Measurements from ENCODE around the gene BTD.
"Not testable (repeated sequence)": the region's sequence is repeated elsewhere in the genome, so short reads cannot be mapped to it uniquely, and the experiment has no call there.

The BTD gene

DNA sequence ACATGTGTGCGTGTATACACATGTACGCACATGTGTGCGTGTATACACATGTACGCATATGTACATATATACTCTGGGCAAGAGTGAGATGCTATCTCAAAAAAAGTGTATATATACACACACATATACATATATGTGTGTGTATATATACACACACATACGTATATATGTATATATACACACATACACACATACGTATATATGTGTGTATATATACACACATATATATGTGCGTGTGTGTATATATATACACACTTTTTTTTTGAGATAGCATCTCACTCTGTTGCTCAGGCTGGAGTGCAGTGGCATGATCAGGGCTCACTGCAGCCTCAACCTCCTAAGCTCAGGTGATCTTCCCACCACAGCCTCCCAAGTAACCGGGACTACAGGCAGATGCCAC, 8.6 kb upstream of the BTD start:
- Histone ChIP-seq H3K4me2 (ENCODE audit: insufficient read depth, low read length) (no peak overlapping the region), H3K4me1 (ENCODE audit: insufficient read depth, low read length) (no peaks in the 10 kb centered on the region), H3K4me3 (ENCODE audit: low read depth in 1 of 2, low read length in 2 of 2) (no peak overlapping the region), H3K36me3 (ENCODE audit: insufficient read depth, low read length) (peaks cover 29% of the 10 kb centered on the region), H4K20me1 (ENCODE audit: insufficient read depth, low read length) (no peaks in the 10 kb centered on the region), H2AFZ (ENCODE audit: low read depth, low read length) (no peak overlapping the region), H3K27ac (ENCODE audit: low read length) (no peak overlapping the region), H3K79me2 (ENCODE audit: insufficient read depth, low read length) (no peaks in the 10 kb centered on the region), H3K27me3 (ENCODE audit: insufficient read depth, low read length, poor library complexity) (no peaks in the 10 kb centered on the region), H3K9me3 (ENCODE audit: insufficient read depth, low read length, severe bottlenecking) (no peaks in the 10 kb centered on the region), H3K9ac (ENCODE audit: low read depth, low read length) (no peak overlapping the region)
- no peak for ATAC-seq (ENCODE audit: insufficient read depth, low read depth)
- DNase-seq, result no peak
- TF ChIP-seq EZH2 (IDR thresholded peaks at IDR 0.05; ENCODE audit: borderline replicate concordance, low read depth, low read length, severe bottlenecking) (no peak), CTCF (IDR thresholded peaks at IDR 0.05; ENCODE audit: borderline replicate concordance, extremely low read depth, low read length, poor library complexity, severe bottlenecking) (no peak)

GRCh38 chr3:15595955-15596354, 5.6 kb upstream of the BTD start:
- ATAC-seq (ENCODE audit: insufficient read depth, low read depth) (no peak), DNase-seq (no peak)
- no peak for TF ChIP-seq EZH2 (IDR thresholded peaks at IDR 0.05; ENCODE audit: borderline replicate concordance, low read depth, low read length, severe bottlenecking)
- TF ChIP-seq CTCF (IDR thresholded peaks at IDR 0.05; ENCODE audit: borderline replicate concordance, extremely low read depth, low read length, poor library complexity, severe bottlenecking), result no peak
- Histone ChIP-seq H3K36me3 (ENCODE audit: insufficient read depth, low read length) (peaks cover 41% of the 10 kb centered on the region), H3K9me3 (ENCODE audit: insufficient read depth, low read length, severe bottlenecking) (no peaks in the 10 kb centered on the region), H3K27me3 (ENCODE audit: insufficient read depth, low read length, poor library complexity) (no peaks in the 10 kb centered on the region), H3K27ac (ENCODE audit: low read length) (no peak overlapping the region), H3K4me2 (ENCODE audit: insufficient read depth, low read length) (no peak overlapping the region), H3K79me2 (ENCODE audit: insufficient read depth, low read length) (peaks cover 25% of the 10 kb centered on the region), H3K4me1 (ENCODE audit: insufficient read depth, low read length) (peaks cover 20% of the 10 kb centered on the region), H3K4me3 (ENCODE audit: low read depth in 1 of 2, low read length in 2 of 2) (no peak overlapping the region), H3K9ac (ENCODE audit: low read depth, low read length) (no peak overlapping the region), H2AFZ (ENCODE audit: low read depth, low read length) (no peak overlapping the region), H4K20me1 (ENCODE audit: insufficient read depth, low read length) (no peaks in the 10 kb centered on the region)

DNA sequence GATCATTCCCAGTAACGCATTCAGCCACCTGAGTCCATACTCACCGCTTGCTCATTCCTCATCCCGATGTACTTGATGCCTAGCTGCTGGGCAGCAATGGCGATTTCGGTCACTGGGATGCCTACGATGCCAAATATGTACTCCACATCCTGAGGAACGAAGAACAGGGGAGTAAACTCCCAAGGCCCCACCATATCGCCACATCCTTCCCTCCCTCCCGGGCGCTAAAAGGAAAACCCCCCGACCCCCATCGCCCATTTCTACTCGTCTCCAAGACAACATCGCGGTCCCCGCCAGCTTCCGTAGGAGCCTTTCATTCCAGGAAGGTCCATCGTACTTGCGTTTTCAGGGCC, 523 bp upstream of the BTD start:
- peak overlapping the region; percentile 80 for H2AFZ ChIP-seq (ENCODE audit: low read depth, low read length)
- TF ChIP-seq EZH2 (IDR thresholded peaks at IDR 0.05; ENCODE audit: borderline replicate concordance, low read depth, low read length, severe bottlenecking) (no peak), CTCF (IDR thresholded peaks at IDR 0.05; ENCODE audit: borderline replicate concordance, extremely low read depth, low read length, poor library complexity, severe bottlenecking) (no peak)
- H3K79me2 ChIP-seq (ENCODE audit: insufficient read depth, low read length), result peaks cover 38% of the 10 kb centered on the region
- H3K4me3 ChIP-seq (ENCODE audit: low read depth in 1 of 2, low read length in 2 of 2), result peak overlapping the region; percentile 43 to 65
- peaks cover 32% of the 10 kb centered on the region for H3K36me3 ChIP-seq (ENCODE audit: insufficient read depth, low read length)
- peak overlapping the region; percentile 91 for H3K4me2 ChIP-seq (ENCODE audit: insufficient read depth, low read length)
- H3K9me3 ChIP-seq (ENCODE audit: insufficient read depth, low read length, severe bottlenecking), result peaks cover 4% of the 10 kb centered on the region
- H3K4me1 ChIP-seq (ENCODE audit: insufficient read depth, low read length), result peaks cover 30% of the 10 kb centered on the region
- DNase-seq (no peak), ATAC-seq (ENCODE audit: insufficient read depth, low read depth) (peak; percentile 6)
- H3K27ac ChIP-seq (ENCODE audit: low read length), result peak overlapping the region; percentile 70
- no peaks in the 10 kb centered on the region for H3K27me3 ChIP-seq (ENCODE audit: insufficient read depth, low read length, poor library complexity)
- peak overlapping the region; percentile 77 for H3K9ac ChIP-seq (ENCODE audit: low read depth, low read length)
- H4K20me1 ChIP-seq (ENCODE audit: insufficient read depth, low read length), result no peaks in the 10 kb centered on the region

DNA sequence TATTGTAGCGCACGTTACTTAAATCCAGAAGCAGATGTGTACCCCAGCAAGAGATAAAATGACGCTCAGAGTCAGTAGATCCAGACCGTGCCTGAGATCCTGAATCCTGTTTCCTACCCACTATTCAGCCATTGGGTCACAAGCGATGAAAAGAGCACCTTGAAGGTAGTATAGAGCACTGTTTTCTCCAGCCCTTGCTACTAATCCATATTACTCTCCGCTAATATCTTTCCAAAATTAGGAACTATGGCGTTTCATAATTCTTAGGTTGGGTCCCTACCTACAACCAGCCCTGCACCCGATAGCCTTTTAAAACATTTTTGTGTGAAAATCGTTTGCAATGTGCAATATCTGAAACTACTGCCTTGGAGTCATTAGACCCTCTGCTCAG, 596 bp downstream of the BTD start:
- Histone ChIP-seq H3K9me3 (ENCODE audit: insufficient read depth, low read length, severe bottlenecking) (peaks cover 4% of the 10 kb centered on the region), H3K4me1 (ENCODE audit: insufficient read depth, low read length) (peaks cover 30% of the 10 kb centered on the region), H3K9ac (ENCODE audit: low read depth, low read length) (peak overlapping the region; percentile 77), H3K27ac (ENCODE audit: low read length) (peak overlapping the region; percentile 94), H2AFZ (ENCODE audit: low read depth, low read length) (peak overlapping the region; percentile 88), H3K4me3 (ENCODE audit: low read depth in 1 of 2, low read length in 2 of 2) (peak overlapping the region; percentile 52 to 65), H3K27me3 (ENCODE audit: insufficient read depth, low read length, poor library complexity) (no peaks in the 10 kb centered on the region), H3K79me2 (ENCODE audit: insufficient read depth, low read length) (peaks cover 38% of the 10 kb centered on the region), H4K20me1 (ENCODE audit: insufficient read depth, low read length) (no peaks in the 10 kb centered on the region), H3K4me2 (ENCODE audit: insufficient read depth, low read length) (peak overlapping the region; percentile 91), H3K36me3 (ENCODE audit: insufficient read depth, low read length) (peaks cover 30% of the 10 kb centered on the region)
- ATAC-seq (ENCODE audit: insufficient read depth, low read depth) (peak; percentile 28), DNase-seq (no peak)
- no peak for TF ChIP-seq EZH2 (IDR thresholded peaks at IDR 0.05; ENCODE audit: borderline replicate concordance, low read depth, low read length, severe bottlenecking)
- TF ChIP-seq CTCF (IDR thresholded peaks at IDR 0.05; ENCODE audit: borderline replicate concordance, extremely low read depth, low read length, poor library complexity, severe bottlenecking), result no peak

- peaks cover 26% of the 10 kb centered on the region for H3K36me3 ChIP-seq (ENCODE audit: insufficient read depth, low read length)
- DNase-seq; H3K27me3 ChIP-seq (ENCODE audit: insufficient read depth, low read length, poor library complexity); ATAC-seq (ENCODE audit: insufficient read depth, low read depth); H4K20me1 ChIP-seq (ENCODE audit: insufficient read depth, low read length); H3K9me3 ChIP-seq (ENCODE audit: insufficient read depth, low read length, severe bottlenecking): not testable (repeated sequence)
- H2AFZ ChIP-seq (ENCODE audit: low read depth, low read length), result peak overlapping the region; percentile 88; the same call in 1 of the 2 replicates
- peak overlapping the region; percentile 52 to 65; a peak in 3 of 4 replicates for H3K4me3 ChIP-seq (ENCODE audit: low read depth in 1 of 2, low read length in 2 of 2)
- H3K4me1 ChIP-seq (ENCODE audit: insufficient read depth, low read length), result peaks cover 30% of the 10 kb centered on the region
- H3K4me2 ChIP-seq (ENCODE audit: insufficient read depth, low read length), result peak overlapping the region; percentile 91
- H3K79me2 ChIP-seq (ENCODE audit: insufficient read depth, low read length), result peaks cover 38% of the 10 kb centered on the region
- peak overlapping the region; percentile 94 for H3K27ac ChIP-seq (ENCODE audit: low read length)
- peak overlapping the region; percentile 77 for H3K9ac ChIP-seq (ENCODE audit: low read depth, low read length)
These were observed 1.3 kb downstream of the BTD start for GRCh38 chr3:15602816-15603215.

Data from DND-41 (cell line).